Activated CD8-positive, alpha-beta T cell treated with anti-CD3 and anti-CD28 coated beads for 36 hours (primary cell): ENCODE results near the gene LRBA. TPM values are rescaled to one million over a fixed set of nuclear protein-coding genes. Genes with fewer than 3 reads are reported as not detected.
"Not testable (repeated sequence)": the region's sequence is repeated elsewhere in the genome, so short reads cannot be mapped to it uniquely, and the experiment has no call there.

Source experiments
- ATAC-seq: fragments of 200-7000 bp; cut with Tn5 transposase; one replicate; pipeline ENCODE4 v1.10.0; 2021; ENCODE audit warnings: mild to moderate bottlenecking, moderate library complexity
- CTCF ChIA-PET: fragments of 350-600 bp; sonication (Branson Sonifier 250); formaldehyde crosslinking; loops from one replicate; lab custom pipeline; 2021; ENCODE audit warnings: antibody characterized with exemption; lab: Charles Lee
- POLR2A ChIA-PET: fragments of 350-600 bp; sonication (Branson Sonifier 250); formaldehyde crosslinking; loops from one replicate; lab custom pipeline; 2021; ENCODE audit warnings: antibody characterized with exemption; lab: Charles Lee
- DNase-seq: peaks from one replicate; pipeline ENCODE4 v3.0.0-alpha.2; 2020
- H3K27ac Mint-ChIP-seq: one replicate; pipeline ENCODE4 v1.8.0; 2021; ENCODE audit warnings: mild to moderate bottlenecking, mixed read lengths
- H3K27me3 Mint-ChIP-seq: one replicate; pipeline ENCODE4 v1.8.0; 2021; ENCODE audit warnings: mixed read lengths
- H3K36me3 Mint-ChIP-seq: one replicate; pipeline ENCODE4 v1.8.0; 2021; ENCODE audit warnings: low read depth, mixed read lengths
- H3K4me1 Mint-ChIP-seq: one replicate; pipeline ENCODE4 v1.8.0; 2021; ENCODE audit warnings: low read depth, mixed read lengths
- H3K4me3 Mint-ChIP-seq: one replicate; pipeline ENCODE4 v1.8.0; 2021; ENCODE audit warnings: mild to moderate bottlenecking, moderate library complexity, mixed read lengths
- H3K9me3 Mint-ChIP-seq: one replicate; pipeline ENCODE4 v1.8.0; 2021; ENCODE audit warnings: mixed read lengths
- intact Hi-C: fragments of 100-400 bp; cut with micrococcal nuclease; formaldehyde crosslinking; loops from one replicate; pipeline ENCODE4 v1.10.0; 2022
- total RNA-seq, 2 experiments: library from RNA; stranded (reverse); gene quantifications; one replicate each; pipeline ENCODE4 v1.2.3, GENCODE V29; 2021
- TF ChIP-seq, protein P1 (sequence below): fragments of 200-600 bp; IDR thresholded peaks from one replicate; pipeline ENCODE4 v1.8.0; 2022; ENCODE audit warnings: antibody characterized with exemption, mild to moderate bottlenecking

Gene LRBA
- total RNA-seq, 2 experiments from 2014 or later = 48.1 to 52.5 TPM

DNA sequence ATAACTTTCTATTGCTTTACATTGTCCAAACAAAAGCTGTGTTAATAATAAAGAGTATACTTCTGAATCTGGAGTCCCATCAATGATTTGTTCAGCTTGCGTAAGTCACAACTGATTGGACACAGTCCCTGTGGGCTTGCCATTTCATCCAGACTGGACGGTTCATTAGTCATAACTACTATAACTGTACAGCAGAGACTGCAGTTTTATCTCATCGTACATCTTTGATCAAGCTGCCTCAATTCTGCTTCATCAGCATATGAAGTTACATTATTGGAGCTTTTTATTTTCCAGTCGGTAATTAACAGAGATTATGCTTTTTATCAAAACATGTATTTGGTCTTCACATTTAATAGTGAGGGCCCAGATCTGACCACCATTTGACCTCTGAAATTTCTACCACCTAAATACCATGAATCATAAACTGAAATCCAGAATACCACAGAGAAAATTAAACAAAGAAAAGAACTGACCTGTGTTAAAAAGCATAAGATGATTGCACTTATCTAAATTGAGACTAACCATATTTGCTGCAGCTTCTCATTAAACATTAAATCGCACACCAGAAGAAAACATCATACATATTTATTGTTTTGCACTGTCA lies 445.6 kb downstream of the LRBA start:
- Mint-ChIP-seq H3K27me3 (no peaks in the 10 kb centered on the region), H3K4me3 (no peak overlapping the region), H3K4me1 (peaks cover 11% of the 10 kb centered on the region), H3K27ac (no peak overlapping the region), H3K36me3 (peaks cover 17% of the 10 kb centered on the region), H3K9me3 (peaks cover 3% of the 10 kb centered on the region)
- TF ChIP-seq, protein P1, sequence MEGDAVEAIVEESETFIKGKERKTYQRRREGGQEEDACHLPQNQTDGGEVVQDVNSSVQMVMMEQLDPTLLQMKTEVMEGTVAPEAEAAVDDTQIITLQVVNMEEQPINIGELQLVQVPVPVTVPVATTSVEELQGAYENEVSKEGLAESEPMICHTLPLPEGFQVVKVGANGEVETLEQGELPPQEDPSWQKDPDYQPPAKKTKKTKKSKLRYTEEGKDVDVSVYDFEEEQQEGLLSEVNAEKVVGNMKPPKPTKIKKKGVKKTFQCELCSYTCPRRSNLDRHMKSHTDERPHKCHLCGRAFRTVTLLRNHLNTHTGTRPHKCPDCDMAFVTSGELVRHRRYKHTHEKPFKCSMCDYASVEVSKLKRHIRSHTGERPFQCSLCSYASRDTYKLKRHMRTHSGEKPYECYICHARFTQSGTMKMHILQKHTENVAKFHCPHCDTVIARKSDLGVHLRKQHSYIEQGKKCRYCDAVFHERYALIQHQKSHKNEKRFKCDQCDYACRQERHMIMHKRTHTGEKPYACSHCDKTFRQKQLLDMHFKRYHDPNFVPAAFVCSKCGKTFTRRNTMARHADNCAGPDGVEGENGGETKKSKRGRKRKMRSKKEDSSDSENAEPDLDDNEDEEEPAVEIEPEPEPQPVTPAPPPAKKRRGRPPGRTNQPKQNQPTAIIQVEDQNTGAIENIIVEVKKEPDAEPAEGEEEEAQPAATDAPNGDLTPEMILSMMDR = no peak
- DNase-seq (no peak), ATAC-seq (no peak)
- intact Hi-C loops = no loop called here
- POLR2A ChIA-PET = no interaction called here
- CTCF ChIA-PET = no interaction called here

- POLR2A ChIA-PET = no interaction called here
- H3K4me3 Mint-ChIP-seq = no peak overlapping the region
- no peak for ATAC-seq
- H3K27ac Mint-ChIP-seq = no peak overlapping the region
- TF ChIP-seq, protein P1 = no peak
- H3K36me3 Mint-ChIP-seq = peaks cover 30% of the 10 kb centered on the region
- CTCF ChIA-PET = no interaction called here
- H3K27me3 Mint-ChIP-seq = no peaks in the 10 kb centered on the region
- intact Hi-C loops = no loop called here
- no peaks in the 10 kb centered on the region for H3K4me1 Mint-ChIP-seq
- peaks cover 3% of the 10 kb centered on the region for H3K9me3 Mint-ChIP-seq
- DNase-seq = no peak
Observed at GRCh38 chr4:150567070-150567469, 448.0 kb downstream of the LRBA start.

DNA sequence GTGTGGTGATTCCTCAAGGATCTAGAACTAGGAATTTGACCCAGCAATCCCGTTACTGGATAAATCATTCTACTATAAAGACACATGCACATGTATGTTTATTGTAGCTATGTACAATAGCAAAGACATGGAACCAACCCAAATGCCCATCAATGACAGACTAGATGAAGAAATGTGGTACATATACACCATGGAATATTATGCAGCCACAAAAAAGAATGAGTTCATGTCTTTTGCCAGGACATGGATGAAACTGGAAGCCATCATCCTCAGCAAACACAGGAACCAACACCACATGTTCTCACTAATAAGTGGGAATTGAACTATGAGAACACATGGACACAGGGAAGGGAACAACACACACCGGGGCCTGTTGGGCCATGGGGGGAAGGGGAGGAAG lies 450.1 kb downstream of the LRBA start:
- H3K9me3 Mint-ChIP-seq, CTCF ChIA-PET, intact Hi-C loops, POLR2A ChIA-PET, H3K4me1 Mint-ChIP-seq, H3K4me3 Mint-ChIP-seq, H3K27ac Mint-ChIP-seq, DNase-seq, ATAC-seq, H3K27me3 Mint-ChIP-seq: not testable (repeated sequence)
- peaks cover 30% of the 10 kb centered on the region for H3K36me3 Mint-ChIP-seq

GRCh38 chr4:150562751-150563150 lies 452.3 kb downstream of the LRBA start:
- Mint-ChIP-seq H3K9me3 (peaks cover 3% of the 10 kb centered on the region), H3K27me3 (no peaks in the 10 kb centered on the region), H3K27ac (no peak overlapping the region), H3K4me3 (no peak overlapping the region), H3K4me1 (no peaks in the 10 kb centered on the region), H3K36me3 (peaks cover 23% of the 10 kb centered on the region)
- ChIA-PET POLR2A (no interaction called here), CTCF (no interaction called here)
- intact Hi-C loops = no loop called here
- TF ChIP-seq, protein P1 = no peak
- no peak for DNase-seq
- no peak for ATAC-seq

DNA sequence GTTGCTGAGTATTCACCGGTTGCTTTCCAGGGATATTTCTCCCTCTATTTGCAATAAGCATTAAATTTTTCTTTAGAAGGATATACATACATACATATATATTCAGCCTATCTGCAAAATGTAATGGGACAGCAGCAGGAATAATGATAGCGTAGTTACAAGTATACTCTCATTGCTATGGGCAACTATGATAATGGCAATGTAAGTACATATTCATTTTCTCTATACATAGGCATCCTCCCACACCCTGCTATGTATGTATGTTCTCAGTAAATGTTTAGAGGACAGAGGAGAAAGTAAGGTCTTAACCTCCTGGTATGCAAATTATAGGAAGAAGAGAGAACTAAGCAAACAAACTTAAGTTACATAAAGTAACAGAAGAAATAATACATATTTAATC lies 452.8 kb downstream of the LRBA start:
- Mint-ChIP-seq H3K4me3 (no peak overlapping the region), H3K27ac (no peak overlapping the region), H3K36me3 (peaks cover 25% of the 10 kb centered on the region), H3K9me3 (peaks cover 3% of the 10 kb centered on the region), H3K4me1 (no peaks in the 10 kb centered on the region), H3K27me3 (no peaks in the 10 kb centered on the region)
- TF ChIP-seq, protein P1 = no peak
- intact Hi-C loops = no loop called here
- ChIA-PET POLR2A (no interaction called here), CTCF (no interaction called here)
- ATAC-seq (no peak), DNase-seq (no peak)
